Esophagus muscularis mucosa (tissue), 3 donors: ENCODE measurements around the gene TEX48.

ENCODE experiments used
- CTCF ChIP-seq, 3 experiments: fragments of 200-600 bp in 2 of 3; fragments of 450-650 bp in 1 of 3; sonication (generic) in 2 of 3; IDR thresholded peaks; one replicate each; pipeline ENCODE4 v1.5.1; 2017 to 2019; ENCODE audit warnings: antibody characterized with exemption in 3 of 3, mild to moderate bottlenecking in 2 of 3, moderate library complexity in 1 of 3
- POLR2A ChIP-seq: fragments of 450-650 bp; IDR thresholded peaks from one replicate; pipeline ENCODE4 v1.6.1; 2017; ENCODE audit warnings: antibody characterized with exemption, moderate library complexity, mild to moderate bottlenecking, low read depth

GRCh38 chr9:114666851-114667250, 15.1 kb downstream of the TEX48 start:
- TF ChIP-seq POLR2A = no peak
- TF ChIP-seq CTCF (IDR thresholded peaks at IDR 0.05) = no peak
